Measurements from ENCODE around the gene ABHD11.

The ABHD11 gene

DNA sequence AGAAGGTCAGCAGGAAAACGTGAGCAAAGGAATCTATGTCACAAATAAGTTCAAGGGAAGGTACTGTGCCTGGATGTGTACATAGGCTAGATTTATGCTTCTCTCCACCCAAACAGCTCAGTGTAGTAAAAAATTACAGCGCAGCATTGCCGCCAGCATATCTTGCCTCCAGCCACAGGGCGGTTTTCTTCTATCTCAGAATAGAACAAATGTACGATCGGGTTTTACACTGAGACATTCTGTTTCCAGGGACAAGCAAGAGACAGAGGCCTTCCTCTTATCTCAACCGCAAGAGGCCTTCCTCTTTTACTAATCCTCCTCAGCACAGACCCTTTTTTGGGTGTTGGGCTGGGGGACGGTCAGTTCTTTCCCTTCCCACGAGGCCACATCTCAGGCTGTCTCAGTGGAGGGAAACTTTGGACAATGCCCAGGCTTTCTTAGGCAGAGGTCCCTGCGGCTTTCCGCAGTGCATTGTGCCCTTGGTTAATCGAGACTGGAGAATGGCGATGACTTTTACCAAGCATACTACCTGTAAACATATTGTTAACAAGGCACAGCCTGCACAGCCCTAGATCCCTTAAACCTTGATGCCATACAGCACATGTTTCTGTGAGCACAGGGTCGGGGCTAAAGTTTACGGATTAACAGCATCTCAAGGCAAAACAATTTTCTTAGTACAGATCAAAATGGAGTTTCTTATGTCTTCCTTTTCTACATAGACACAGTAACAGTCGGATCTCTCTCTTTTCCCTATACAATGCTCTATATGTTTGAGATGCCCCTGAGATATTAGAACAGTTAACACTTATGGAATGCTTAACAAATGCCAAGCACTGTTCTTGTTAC lies 11.6 kb upstream of the ABHD11 start:
- H3K27ac ChIP-seq, result no peak overlapping the region
- no peaks in the 10 kb centered on the region for H3K27me3 ChIP-seq
- H3K9me3 ChIP-seq, result no peaks in the 10 kb centered on the region
- TF ChIP-seq, protein P1, sequence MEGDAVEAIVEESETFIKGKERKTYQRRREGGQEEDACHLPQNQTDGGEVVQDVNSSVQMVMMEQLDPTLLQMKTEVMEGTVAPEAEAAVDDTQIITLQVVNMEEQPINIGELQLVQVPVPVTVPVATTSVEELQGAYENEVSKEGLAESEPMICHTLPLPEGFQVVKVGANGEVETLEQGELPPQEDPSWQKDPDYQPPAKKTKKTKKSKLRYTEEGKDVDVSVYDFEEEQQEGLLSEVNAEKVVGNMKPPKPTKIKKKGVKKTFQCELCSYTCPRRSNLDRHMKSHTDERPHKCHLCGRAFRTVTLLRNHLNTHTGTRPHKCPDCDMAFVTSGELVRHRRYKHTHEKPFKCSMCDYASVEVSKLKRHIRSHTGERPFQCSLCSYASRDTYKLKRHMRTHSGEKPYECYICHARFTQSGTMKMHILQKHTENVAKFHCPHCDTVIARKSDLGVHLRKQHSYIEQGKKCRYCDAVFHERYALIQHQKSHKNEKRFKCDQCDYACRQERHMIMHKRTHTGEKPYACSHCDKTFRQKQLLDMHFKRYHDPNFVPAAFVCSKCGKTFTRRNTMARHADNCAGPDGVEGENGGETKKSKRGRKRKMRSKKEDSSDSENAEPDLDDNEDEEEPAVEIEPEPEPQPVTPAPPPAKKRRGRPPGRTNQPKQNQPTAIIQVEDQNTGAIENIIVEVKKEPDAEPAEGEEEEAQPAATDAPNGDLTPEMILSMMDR (IDR thresholded peaks at IDR 0.05), result no peak
- peaks cover 0 to 2% of the 10 kb centered on the region in 2 experiments for H3K4me1 ChIP-seq (ENCODE audit: control insufficient read depth in 1 of 2, insufficient read depth in 1 of 2, low read depth in 1 of 2, low read length in 1 of 2)
- no peak overlapping the region for H3K4me3 ChIP-seq (ENCODE audit: low read depth in 1 of 2, low read length in 1 of 2)
- no peaks in the 10 kb centered on the region for H3K36me3 ChIP-seq

DNA sequence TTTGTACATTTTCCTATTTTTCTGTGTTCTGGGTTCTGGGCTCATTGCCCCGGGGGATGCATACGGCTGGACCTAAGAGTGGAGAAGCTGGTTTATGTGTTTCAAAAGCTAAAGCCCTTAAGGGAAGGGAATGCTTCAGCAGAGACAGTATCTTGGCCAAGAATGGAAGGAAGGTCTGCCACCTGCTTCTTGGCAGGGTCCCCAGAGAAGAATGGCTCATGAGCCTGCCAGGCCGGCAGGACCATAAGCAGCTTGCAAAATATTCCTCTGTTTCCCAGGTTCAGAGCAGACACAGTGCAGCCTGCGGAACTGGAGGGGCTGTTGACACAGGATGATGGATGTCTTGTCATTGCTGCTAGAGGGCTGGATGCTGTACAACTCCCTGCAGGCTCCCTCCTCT lies 7.8 kb upstream of the ABHD11 start:
- Histone ChIP-seq H3K27me3 (peaks cover 24% of the 10 kb centered on the region), H3K4me3 (ENCODE audit: low read depth in 1 of 2, low read length in 1 of 2) (no peak overlapping the region), H3K27ac (no peak overlapping the region), H3K9me3 (no peaks in the 10 kb centered on the region), H3K4me1 (ENCODE audit: control insufficient read depth in 1 of 2, insufficient read depth in 1 of 2, low read depth in 1 of 2, low read length in 1 of 2) (peaks cover 0 to 2% of the 10 kb centered on the region in 2 experiments), H3K36me3 (no peaks in the 10 kb centered on the region)
- TF ChIP-seq, protein P1 (IDR thresholded peaks at IDR 0.05), result no peak

DNA sequence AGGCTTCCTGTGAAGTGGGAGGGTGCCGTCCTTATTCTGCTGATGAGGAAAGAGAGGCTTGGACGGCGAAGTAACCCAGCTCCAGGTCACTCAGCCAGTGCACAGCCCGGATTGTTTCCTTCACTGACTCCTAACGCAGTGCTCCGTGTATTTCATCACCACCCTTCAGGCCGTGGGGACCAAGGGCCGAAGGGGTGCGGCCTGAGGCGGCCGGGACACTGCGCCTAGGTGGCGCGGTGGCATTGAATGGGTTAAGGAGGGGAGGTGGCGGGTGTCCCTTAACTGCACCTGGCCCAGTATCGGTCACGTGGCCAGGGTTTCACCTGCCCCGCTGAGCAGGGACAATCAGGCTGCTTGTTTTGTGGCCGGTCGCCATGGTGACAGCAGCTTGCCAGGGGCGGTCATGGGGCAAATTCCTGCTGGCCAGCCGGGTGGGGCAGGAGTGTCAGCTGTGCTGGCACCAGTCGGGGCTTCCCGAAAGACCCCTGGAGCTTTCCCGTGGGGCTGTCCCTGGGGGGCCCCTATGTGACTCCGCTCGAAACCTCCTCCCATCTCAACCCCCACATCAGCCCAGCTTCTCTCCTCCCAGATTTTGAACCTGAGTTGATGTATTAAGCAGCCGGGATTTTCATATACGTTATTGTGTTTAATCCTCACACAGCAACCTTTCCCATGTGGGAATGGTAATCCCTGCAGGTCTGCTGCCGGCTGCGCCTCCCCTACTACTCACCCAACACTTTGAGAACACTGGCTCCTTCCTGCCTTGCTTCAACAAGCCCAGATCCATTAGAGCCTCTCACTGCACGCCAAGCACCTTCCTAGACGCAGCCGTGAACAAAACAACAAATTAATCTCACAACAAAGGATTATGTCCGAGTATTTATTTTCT lies 4.4 kb upstream of the ABHD11 start:
- H3K4me1 ChIP-seq (ENCODE audit: control insufficient read depth in 1 of 2, insufficient read depth in 1 of 2, low read depth in 1 of 2, low read length in 1 of 2), result peaks cover 10 to 13% of the 10 kb centered on the region in 2 experiments
- H3K4me3 ChIP-seq (ENCODE audit: low read depth in 1 of 2, low read length in 1 of 2), result no peak overlapping the region
- H3K36me3 ChIP-seq, result no peaks in the 10 kb centered on the region
- H3K27ac ChIP-seq, result no peak overlapping the region
- peaks cover 40% of the 10 kb centered on the region for H3K27me3 ChIP-seq
- no peaks in the 10 kb centered on the region for H3K9me3 ChIP-seq
- TF ChIP-seq, protein P1 (IDR thresholded peaks at IDR 0.05), result no peak

DNA sequence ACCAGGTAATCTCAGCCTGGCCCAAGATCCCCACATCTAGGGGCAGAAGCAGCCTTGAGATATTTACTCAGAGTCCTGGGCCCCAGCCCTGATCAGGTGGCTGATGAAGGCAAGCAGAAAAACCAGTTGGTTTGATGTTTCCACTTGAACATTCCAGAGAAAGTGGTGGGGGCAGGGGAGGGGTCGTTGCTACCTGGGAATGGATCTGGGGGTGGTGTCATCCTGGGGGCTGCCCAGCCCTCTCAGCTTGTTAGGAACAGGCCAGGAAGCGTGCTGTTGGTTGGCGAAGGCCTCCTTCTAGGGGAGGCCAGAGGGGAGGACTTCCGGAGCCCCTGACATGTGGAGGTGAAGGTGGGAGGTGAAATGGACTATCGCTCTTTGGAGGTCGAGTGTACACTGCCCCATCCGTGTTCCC lies 3.7 kb upstream of the ABHD11 start:
- H3K9me3 ChIP-seq, result no peaks in the 10 kb centered on the region
- H3K4me1 ChIP-seq (ENCODE audit: control insufficient read depth in 1 of 2, insufficient read depth in 1 of 2, low read depth in 1 of 2, low read length in 1 of 2), result peaks cover 16 to 19% of the 10 kb centered on the region in 2 experiments
- H3K36me3 ChIP-seq, result peaks cover 2% of the 10 kb centered on the region
- H3K4me3 ChIP-seq (ENCODE audit: low read depth in 1 of 2, low read length in 1 of 2), result no peak overlapping the region
- H3K27me3 ChIP-seq, result peaks cover 40% of the 10 kb centered on the region
- H3K27ac ChIP-seq, result no peak overlapping the region
- TF ChIP-seq, protein P1 (IDR thresholded peaks at IDR 0.05), result no peak

DNA sequence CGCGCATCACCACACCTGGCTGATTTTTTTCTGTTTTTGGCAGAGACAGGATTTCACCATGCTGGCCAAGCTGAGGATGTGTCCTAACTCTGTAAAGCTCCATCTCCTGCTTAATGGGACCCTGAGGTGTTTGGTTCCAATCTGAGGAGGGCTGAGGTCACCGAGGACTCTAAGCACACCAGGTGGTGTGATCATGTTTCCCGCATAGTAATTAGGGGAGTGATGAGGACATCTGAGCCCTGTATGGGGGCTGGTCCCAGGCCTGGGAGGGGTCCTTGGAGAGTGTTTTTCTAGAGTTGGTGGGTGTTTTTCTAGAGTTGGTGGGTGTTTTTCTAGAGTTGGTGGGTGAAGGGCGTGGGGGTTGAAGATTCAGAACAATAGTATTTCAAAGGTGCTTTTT lies 3.0 kb upstream of the ABHD11 start:
- Histone ChIP-seq H3K27ac (no peak overlapping the region), H3K9me3 (no peaks in the 10 kb centered on the region), H3K36me3 (peaks cover 10% of the 10 kb centered on the region), H3K4me1 (ENCODE audit: control insufficient read depth in 1 of 2, insufficient read depth in 1 of 2, low read depth in 1 of 2, low read length in 1 of 2) (peaks cover 16 to 20% of the 10 kb centered on the region in 2 experiments), H3K4me3 (ENCODE audit: low read depth in 1 of 2, low read length in 1 of 2) (no peak overlapping the region), H3K27me3 (peaks cover 40% of the 10 kb centered on the region)
- TF ChIP-seq, protein P1 (IDR thresholded peaks at IDR 0.05), result no peak

Data from neutrophil (primary cell).